Activated CD8-positive, alpha-beta memory T cell treated with anti-CD3 and anti-CD28 coated beads, Interleukin-2, amount 10 ng/mL, durations not matched to agents 7 days and 5 days (primary cell): ENCODE measurements around the gene SLC9A8. TPM values are rescaled to one million over a fixed set of nuclear protein-coding genes. Genes with fewer than 3 reads are reported as not detected.

ENCODE experiments used
- ATAC-seq: fragments of 150-1000 bp; cut with Tn5 transposase; one replicate; pipeline ENCODE4 v1.10.0; 2021; ENCODE audit warnings: moderate library complexity
- CTCF ChIA-PET: fragments of 350-600 bp; sonication (Branson Sonifier 250); formaldehyde crosslinking; loops from one replicate; lab custom pipeline; 2021; ENCODE audit warnings: antibody characterized with exemption; lab: Charles Lee
- DNase-seq: peaks from one replicate; pipeline ENCODE4 v3.0.0-alpha.2; 2020
- H3K27ac Mint-ChIP-seq: one replicate; pipeline ENCODE4 v1.8.0; 2021; ENCODE audit warnings: mild to moderate bottlenecking, mixed read lengths
- H3K27me3 Mint-ChIP-seq: one replicate; pipeline ENCODE4 v1.8.0; 2021; ENCODE audit warnings: mixed read lengths
- H3K36me3 Mint-ChIP-seq: one replicate; pipeline ENCODE4 v1.8.0; 2021; ENCODE audit warnings: mild to moderate bottlenecking, mixed read lengths
- H3K4me1 Mint-ChIP-seq: one replicate; pipeline ENCODE4 v1.8.0; 2021; ENCODE audit warnings: mixed read lengths
- H3K4me3 Mint-ChIP-seq: one replicate; pipeline ENCODE4 v1.8.0; 2021; ENCODE audit warnings: mild to moderate bottlenecking, moderate library complexity, mixed read lengths
- H3K9me3 Mint-ChIP-seq: one replicate; pipeline ENCODE4 v1.8.0; 2022; ENCODE audit warnings: low read depth, mixed read lengths
- total RNA-seq, 2 experiments: library from RNA; stranded (reverse); gene quantifications; one replicate each; pipeline ENCODE4 v1.2.3, GENCODE V29; 2021

Gene SLC9A8
- total RNA-seq, 2 experiments from 2014 or later = 16.3 to 24.9 TPM

- H3K9me3 Mint-ChIP-seq = no peaks in the 10 kb centered on the region
- DNase-seq (no peak), ATAC-seq (no peak)
- CTCF ChIA-PET = no interaction called here
- H3K4me1 Mint-ChIP-seq = peaks cover 4% of the 10 kb centered on the region
- H3K36me3 Mint-ChIP-seq = peaks cover 14% of the 10 kb centered on the region
- peak overlapping the region; percentile 30 for H3K27ac Mint-ChIP-seq
- H3K4me3 Mint-ChIP-seq = no peak overlapping the region
- H3K27me3 Mint-ChIP-seq = no peaks in the 10 kb centered on the region
Observed at GRCh38 chr20:49882171-49882970, 69.7 kb downstream of the SLC9A8 start.

GRCh38 chr20:49883246-49883802 lies 70.7 kb downstream of the SLC9A8 start:
- H3K4me1 Mint-ChIP-seq = peaks cover 5% of the 10 kb centered on the region
- no peaks in the 10 kb centered on the region for H3K9me3 Mint-ChIP-seq
- peaks cover 19% of the 10 kb centered on the region for H3K36me3 Mint-ChIP-seq
- ATAC-seq = no peak
- DNase-seq = no peak
- no peaks in the 10 kb centered on the region for H3K27me3 Mint-ChIP-seq
- CTCF ChIA-PET = interaction anchor here (1.4 kb wide), 1 partner anchor 10 kb away, joined by 4 read pairs; no protein-coding TSS in a partner anchor
- H3K27ac Mint-ChIP-seq = no peak overlapping the region
- no peak overlapping the region for H3K4me3 Mint-ChIP-seq

- Mint-ChIP-seq H3K9me3 (no peaks in the 10 kb centered on the region), H3K27ac (no peak overlapping the region), H3K27me3 (no peaks in the 10 kb centered on the region), H3K4me3 (no peak overlapping the region), H3K4me1 (peaks cover 17% of the 10 kb centered on the region), H3K36me3 (peaks cover 18% of the 10 kb centered on the region)
- CTCF ChIA-PET = interaction anchor here (1.2 to 4.6 kb wide), 4 partner anchors 18 to 276 kb away, joined by 3 to 30 read pairs (median 7); no protein-coding TSS in a partner anchor
- ATAC-seq = no peak
- no peak for DNase-seq
Observed at GRCh38 chr20:49885558-49886332, 73.1 kb downstream of the SLC9A8 start.

GRCh38 chr20:49886571-49887213 lies 74.1 kb downstream of the SLC9A8 start:
- Mint-ChIP-seq H3K36me3 (peaks cover 15% of the 10 kb centered on the region), H3K27ac (no peak overlapping the region), H3K27me3 (no peaks in the 10 kb centered on the region), H3K4me3 (no peak overlapping the region), H3K4me1 (peaks cover 23% of the 10 kb centered on the region), H3K9me3 (no peaks in the 10 kb centered on the region)
- ATAC-seq (no peak), DNase-seq (no peak)
- CTCF ChIA-PET = interaction anchor here (0.9 to 4.6 kb wide), 12 partner anchors 10 to 348 kb away, joined by 3 to 30 read pairs (median 6); partner anchors contain the start of genes RNF114 and SLC9A8

GRCh38 chr20:49887251-49888211 lies 74.9 kb downstream of the SLC9A8 start:
- Mint-ChIP-seq H3K9me3 (no peaks in the 10 kb centered on the region), H3K27ac (peak overlapping the region; percentile 63)

GRCh38 chr20:49888212-49889000 lies 75.8 kb downstream of the SLC9A8 start:
- DNase-seq (peak; percentile 73), ATAC-seq (peak; percentile 48)
- peaks cover 39% of the 10 kb centered on the region for H3K4me1 Mint-ChIP-seq
- H3K27ac Mint-ChIP-seq = peak overlapping the region; percentile 29
- no peaks in the 10 kb centered on the region for H3K27me3 Mint-ChIP-seq
- peaks cover 12% of the 10 kb centered on the region for H3K36me3 Mint-ChIP-seq
- no peak overlapping the region for H3K4me3 Mint-ChIP-seq
- no peaks in the 10 kb centered on the region for H3K9me3 Mint-ChIP-seq
- CTCF ChIA-PET = interaction anchor here (0.7 to 4.6 kb wide), 24 partner anchors 8 to 347 kb away, joined by 3 to 30 read pairs (median 4); partner anchors contain the start of gene RNF114

More at GRCh38 chr20:49887251-49888211, 74.9 kb downstream of the SLC9A8 start:
- CTCF ChIA-PET = interaction anchor here (0.5 to 4.6 kb wide), 32 partner anchors 7 to 348 kb away, joined by 3 to 30 read pairs (median 4); partner anchors contain the start of genes RNF114 and SLC9A8
- H3K4me1 Mint-ChIP-seq = peaks cover 31% of the 10 kb centered on the region
- H3K27me3 Mint-ChIP-seq = no peaks in the 10 kb centered on the region
- H3K4me3 Mint-ChIP-seq = no peak overlapping the region
- ATAC-seq = no peak
- H3K36me3 Mint-ChIP-seq = peaks cover 15% of the 10 kb centered on the region
- DNase-seq = no peak

- DNase-seq (no peak), ATAC-seq (no peak)
- Mint-ChIP-seq H3K27ac (peak overlapping the region; percentile 35), H3K36me3 (peaks cover 8% of the 10 kb centered on the region), H3K27me3 (no peaks in the 10 kb centered on the region), H3K4me1 (peaks cover 45% of the 10 kb centered on the region), H3K4me3 (no peak overlapping the region), H3K9me3 (no peaks in the 10 kb centered on the region)
- CTCF ChIA-PET = interaction anchor here (0.7 to 4.6 kb wide), 23 partner anchors 9 to 348 kb away, joined by 3 to 30 read pairs (median 4); partner anchors contain the start of gene RNF114
Observed at GRCh38 chr20:49889001-49889934, 76.6 kb downstream of the SLC9A8 start.

GRCh38 chr20:49889935-49890333 lies 77.3 kb downstream of the SLC9A8 start:
- Mint-ChIP-seq H3K9me3 (no peaks in the 10 kb centered on the region), H3K27ac (no peak overlapping the region), H3K27me3 (no peaks in the 10 kb centered on the region), H3K4me3 (no peak overlapping the region), H3K4me1 (peaks cover 51% of the 10 kb centered on the region), H3K36me3 (peaks cover 8% of the 10 kb centered on the region)
- CTCF ChIA-PET = interaction anchor here (1.9 to 4.6 kb wide), 3 partner anchors 44 to 280 kb away, joined by 7 to 30 read pairs (median 10); partner anchors contain the start of gene RNF114
- DNase-seq = no peak
- ATAC-seq = no peak

- no peaks in the 10 kb centered on the region for H3K27me3 Mint-ChIP-seq
- CTCF ChIA-PET = interaction anchor here (0.9 to 2.8 kb wide), 2 partner anchors 12 to 45 kb away, joined by 4 to 10 read pairs; no protein-coding TSS in a partner anchor
- no peak overlapping the region for H3K4me3 Mint-ChIP-seq
- peaks cover 51% of the 10 kb centered on the region for H3K4me1 Mint-ChIP-seq
- ATAC-seq (no peak), DNase-seq (no peak)
- peaks cover 8% of the 10 kb centered on the region for H3K36me3 Mint-ChIP-seq
- H3K9me3 Mint-ChIP-seq = no peaks in the 10 kb centered on the region
- H3K27ac Mint-ChIP-seq = no peak overlapping the region
Observed at GRCh38 chr20:49890471-49891361, 78.1 kb downstream of the SLC9A8 start.
